Measurements from ENCODE around the gene MAP3K1. TPM values are rescaled to one million over a fixed set of nuclear protein-coding genes. Genes with fewer than 3 reads are reported as not detected.
"Not testable (repeated sequence)": the region's sequence is repeated elsewhere in the genome, so short reads cannot be mapped to it uniquely, and the experiment has no call there.

The MAP3K1 gene
- polyA plus RNA-seq, 4 donors: 4.9 to 20.1 (median 5.8) TPM

DNA sequence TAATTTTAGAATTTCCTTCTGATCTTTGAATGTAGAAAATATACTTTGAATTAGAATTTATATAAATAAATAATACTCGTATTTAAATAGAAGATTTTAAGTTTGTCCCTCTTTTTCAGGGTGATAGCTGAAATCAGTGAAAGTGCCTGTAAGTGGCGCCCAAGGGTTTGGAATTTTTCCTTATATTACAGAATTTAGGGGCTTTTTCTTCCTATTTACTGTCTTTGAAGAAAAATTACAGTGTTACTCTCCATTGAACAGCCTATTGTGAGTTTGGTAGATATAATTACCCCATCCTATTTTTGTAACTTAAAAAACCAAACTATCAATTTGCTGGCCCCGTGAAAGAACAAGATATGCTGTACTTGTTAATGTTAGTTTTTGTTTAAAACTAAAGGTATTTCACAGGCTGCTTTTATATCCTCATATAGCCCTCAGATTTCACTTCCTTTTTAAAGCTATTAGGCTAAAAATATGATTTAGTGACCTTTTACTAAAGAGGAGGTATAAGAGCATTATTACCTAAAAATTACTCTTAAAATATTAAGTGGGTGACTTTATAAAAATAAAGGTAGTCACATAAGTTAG is 3.2 kb downstream of the MAP3K1 start:
- H3K4me1 ChIP-seq (ENCODE audit: control insufficient read depth in 3 of 3, insufficient read depth in 2 of 3, low read depth in 1 of 3, low read length in 2 of 3): peaks cover 2 to 11% (median 5%) of the 10 kb centered on the region in 3 donors
- DNase-seq (no peak), FAIRE-seq (no peak)
- peaks cover 0 to 3% (median 0%) of the 10 kb centered on the region in 3 donors for H3K36me3 ChIP-seq (ENCODE audit: control insufficient read depth in 3 of 3, insufficient read depth in 2 of 3, low read depth in 1 of 3, low read length in 3 of 3)
- no peak overlapping the region for H3K27ac ChIP-seq (ENCODE audit: low read depth in 1 of 3, low read length in 2 of 3)
- no peaks in the 10 kb centered on the region for H3K27me3 ChIP-seq (ENCODE audit: control insufficient read depth in 3 of 3, insufficient read depth in 3 of 3, low read length in 3 of 3)
- WGBS, 3 donors: 22 to 33% (median 28%) methylated on average over 3 of the region's 3 CpGs
- no peak overlapping the region for H3K4me3 ChIP-seq (ENCODE audit: low read depth in 1 of 3, low read length in 3 of 3)
- H3K9me3 ChIP-seq (ENCODE audit: control insufficient read depth in 2 of 2, insufficient read depth in 1 of 2, low read depth in 1 of 2, low read length in 1 of 2): no peaks in the 10 kb centered on the region

DNA sequence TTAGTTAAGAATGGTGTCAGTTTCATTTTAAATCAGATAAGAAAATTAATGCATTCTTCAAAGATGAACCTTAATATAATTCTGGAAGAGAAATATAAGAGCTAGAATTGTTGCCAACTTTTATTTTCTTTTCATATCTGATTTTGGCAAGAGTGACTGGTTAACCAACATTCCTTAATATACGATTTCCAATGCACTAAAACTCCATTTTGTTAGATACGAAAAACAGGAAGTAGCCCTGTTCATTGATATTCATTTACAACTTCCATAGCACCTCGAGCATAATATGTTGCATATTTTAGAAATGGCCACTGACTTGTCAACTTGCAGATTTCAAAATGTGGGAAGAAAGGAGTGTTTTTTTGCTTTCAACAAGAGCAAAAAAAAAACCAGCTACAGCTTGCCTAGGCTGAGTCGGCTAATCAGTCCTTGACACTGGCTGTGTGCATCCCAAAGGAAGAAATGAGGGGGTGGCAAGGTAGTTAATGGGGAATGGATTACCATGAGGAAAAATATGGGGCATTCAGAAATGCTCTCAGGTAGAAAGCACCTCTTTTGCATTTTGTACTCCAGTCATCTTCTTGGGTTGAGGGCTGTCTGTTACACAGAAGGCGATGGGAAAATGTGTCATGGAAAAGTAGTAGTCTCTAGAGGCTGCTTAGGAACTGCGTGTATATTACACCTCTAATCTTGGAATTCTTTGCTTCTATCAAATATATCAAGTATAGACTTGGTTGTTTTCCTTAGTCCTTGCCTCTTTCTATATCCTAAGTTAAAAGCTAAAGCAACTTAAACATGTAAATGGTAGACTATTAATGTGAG is 3.9 kb downstream of the MAP3K1 start:
- Histone ChIP-seq H3K36me3 (ENCODE audit: control insufficient read depth in 3 of 3, insufficient read depth in 2 of 3, low read depth in 1 of 3, low read length in 3 of 3) (peaks cover 0 to 3% (median 0%) of the 10 kb centered on the region in 3 donors), H3K27ac (ENCODE audit: low read depth in 1 of 3, low read length in 2 of 3) (no peak overlapping the region), H3K27me3 (ENCODE audit: control insufficient read depth in 3 of 3, insufficient read depth in 3 of 3, low read length in 3 of 3) (no peaks in the 10 kb centered on the region), H3K4me1 (ENCODE audit: control insufficient read depth in 3 of 3, insufficient read depth in 2 of 3, low read depth in 1 of 3, low read length in 2 of 3) (peaks cover 2 to 12% (median 5%) of the 10 kb centered on the region in 3 donors), H3K4me3 (ENCODE audit: low read depth in 1 of 3, low read length in 3 of 3) (no peak overlapping the region), H3K9me3 (ENCODE audit: control insufficient read depth in 2 of 2, insufficient read depth in 1 of 2, low read depth in 1 of 2, low read length in 1 of 2) (no peaks in the 10 kb centered on the region)
- WGBS, 3 donors: 27 to 38% (median 31%) methylated on average over 6 of the region's 6 CpGs
- DNase-seq: peak in 1 of 2 donors; percentile 49
- FAIRE-seq: no peak

DNA sequence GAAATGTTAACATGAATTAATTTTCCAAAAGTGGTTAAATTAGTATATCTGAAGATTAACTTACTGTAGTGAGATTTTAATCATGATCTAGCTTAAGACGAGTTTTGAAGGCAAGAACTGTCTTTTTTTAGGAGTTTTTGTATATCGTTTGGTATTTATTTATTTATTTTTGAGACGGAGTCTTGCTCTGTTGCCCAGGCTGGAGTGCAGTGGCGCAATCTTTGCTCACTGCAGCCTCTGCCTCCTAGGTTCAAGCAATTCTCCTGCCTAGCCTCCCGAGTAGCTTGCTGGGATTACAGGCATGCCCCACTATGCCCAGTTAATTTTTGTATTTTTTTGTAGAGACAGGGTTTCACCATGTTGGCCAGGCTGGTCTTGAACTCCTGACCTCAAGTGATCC is 6.5 kb downstream of the MAP3K1 start:
- 86 to 96% (median 92%) methylated on average over 5 of the region's 5 CpGs for WGBS, 3 donors
- H3K27me3 ChIP-seq (ENCODE audit: control insufficient read depth in 3 of 3, insufficient read depth in 3 of 3, low read length in 3 of 3); H3K4me3 ChIP-seq (ENCODE audit: low read depth in 1 of 3, low read length in 3 of 3); H3K9me3 ChIP-seq (ENCODE audit: control insufficient read depth in 2 of 2, insufficient read depth in 1 of 2, low read depth in 1 of 2, low read length in 1 of 2); DNase-seq; FAIRE-seq; H3K27ac ChIP-seq (ENCODE audit: low read depth in 1 of 3, low read length in 2 of 3); H3K36me3 ChIP-seq (ENCODE audit: control insufficient read depth in 3 of 3, insufficient read depth in 2 of 3, low read depth in 1 of 3, low read length in 3 of 3): not testable (repeated sequence)
- H3K4me1 ChIP-seq (ENCODE audit: control insufficient read depth in 3 of 3, insufficient read depth in 2 of 3, low read depth in 1 of 3, low read length in 2 of 3): peaks cover 2 to 14% (median 7%) of the 10 kb centered on the region in 3 donors

DNA sequence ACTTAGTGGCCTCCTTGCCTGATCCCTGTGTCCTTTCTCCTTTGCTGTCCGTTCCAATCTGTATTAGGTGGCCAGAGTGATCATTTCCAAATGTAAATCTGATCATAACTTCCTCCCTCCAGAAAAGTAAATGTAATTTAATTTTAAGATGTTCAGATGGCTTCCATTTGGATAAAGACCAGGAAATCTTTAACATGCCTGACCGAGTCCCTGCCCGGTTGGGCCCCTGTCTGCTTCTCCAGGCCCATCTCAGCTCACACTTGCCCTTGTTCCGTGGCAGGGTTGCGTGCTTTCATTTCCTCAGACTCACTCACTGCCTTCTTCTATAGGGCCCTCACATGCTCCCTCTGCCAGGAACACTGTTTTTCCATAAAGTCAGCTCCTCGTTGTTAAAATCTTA is 7.6 kb downstream of the MAP3K1 start:
- WGBS, 3 donors: 65 to 85% (median 82%) methylated on average over 6 of the region's 6 CpGs

DNA sequence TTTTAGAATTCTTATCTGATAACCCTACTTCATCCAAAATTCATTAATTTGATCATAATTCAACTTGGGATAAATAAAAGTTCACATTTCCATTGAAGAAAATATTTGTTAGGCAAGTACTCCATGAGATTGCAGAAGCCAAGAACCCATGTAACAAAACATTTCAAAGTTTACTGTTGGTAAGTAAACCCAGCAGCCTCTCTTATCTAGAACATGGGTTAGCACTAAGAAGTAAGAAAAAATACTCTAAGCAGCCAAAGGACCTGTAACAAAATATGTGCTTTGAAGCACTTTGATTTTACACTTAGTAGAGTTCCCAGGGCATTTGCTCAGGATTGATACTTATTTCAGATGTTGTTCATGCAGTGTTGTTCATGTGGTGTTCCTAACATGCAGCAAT is 8.7 kb downstream of the MAP3K1 start:
- no peak overlapping the region for H3K4me3 ChIP-seq (ENCODE audit: low read depth in 1 of 3, low read length in 3 of 3)
- no peak for DNase-seq
- no peaks in the 10 kb centered on the region for H3K27me3 ChIP-seq (ENCODE audit: control insufficient read depth in 3 of 3, insufficient read depth in 3 of 3, low read length in 3 of 3)
- no peaks in the 10 kb centered on the region for H3K9me3 ChIP-seq (ENCODE audit: control insufficient read depth in 2 of 2, insufficient read depth in 1 of 2, low read depth in 1 of 2, low read length in 1 of 2)
- H3K4me1 ChIP-seq (ENCODE audit: control insufficient read depth in 3 of 3, insufficient read depth in 2 of 3, low read depth in 1 of 3, low read length in 2 of 3): peaks cover 2 to 13% (median 7%) of the 10 kb centered on the region in 3 donors
- FAIRE-seq: no peak
- H3K36me3 ChIP-seq (ENCODE audit: control insufficient read depth in 3 of 3, insufficient read depth in 2 of 3, low read depth in 1 of 3, low read length in 3 of 3): peaks cover 0 to 10% (median 0%) of the 10 kb centered on the region in 3 donors
- H3K27ac ChIP-seq (ENCODE audit: low read depth in 1 of 3, low read length in 2 of 3): no peak overlapping the region

More for the DNA sequence above, 7.6 kb downstream of the MAP3K1 start:
- H3K9me3 ChIP-seq (ENCODE audit: control insufficient read depth in 2 of 2, insufficient read depth in 1 of 2, low read depth in 1 of 2, low read length in 1 of 2): no peaks in the 10 kb centered on the region
- no peak for DNase-seq
- H3K36me3 ChIP-seq (ENCODE audit: control insufficient read depth in 3 of 3, insufficient read depth in 2 of 3, low read depth in 1 of 3, low read length in 3 of 3): peaks cover 0 to 10% (median 0%) of the 10 kb centered on the region in 3 donors
- H3K27me3 ChIP-seq (ENCODE audit: control insufficient read depth in 3 of 3, insufficient read depth in 3 of 3, low read length in 3 of 3): no peaks in the 10 kb centered on the region
- H3K4me1 ChIP-seq (ENCODE audit: control insufficient read depth in 3 of 3, insufficient read depth in 2 of 3, low read depth in 1 of 3, low read length in 2 of 3): peaks cover 2 to 13% (median 7%) of the 10 kb centered on the region in 3 donors
- H3K4me3 ChIP-seq (ENCODE audit: low read depth in 1 of 3, low read length in 3 of 3): no peak overlapping the region
- no peak for FAIRE-seq
- H3K27ac ChIP-seq (ENCODE audit: low read depth in 1 of 3, low read length in 2 of 3): no peak overlapping the region

DNA sequence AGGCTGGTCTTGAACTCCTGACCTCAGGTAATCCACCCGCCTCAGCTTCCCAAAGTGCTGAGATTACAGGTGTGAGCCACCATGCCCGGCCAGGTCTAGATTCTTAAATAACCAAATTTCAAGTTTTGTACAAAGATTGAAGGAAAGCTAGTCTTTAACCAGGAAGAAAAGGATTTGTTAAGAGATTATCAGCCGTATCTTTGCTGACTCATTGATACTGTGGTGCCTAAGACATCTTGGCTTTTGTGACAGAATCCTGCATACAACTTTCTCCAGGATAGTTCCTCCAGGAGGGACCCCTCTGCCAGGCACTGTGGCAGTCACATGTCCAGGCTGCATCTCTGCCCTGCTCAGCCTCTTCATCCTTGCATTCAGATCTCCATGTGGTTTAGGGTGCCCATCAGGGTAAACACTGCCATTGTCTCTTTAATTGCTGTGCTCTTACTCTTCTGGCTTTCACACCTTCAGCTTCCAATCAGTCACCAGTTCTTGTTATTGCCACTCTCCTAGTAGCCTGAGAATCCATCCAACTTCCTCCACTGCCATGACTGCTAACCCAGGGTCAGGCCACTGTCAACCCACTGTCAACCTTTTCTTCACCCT is 10.0 kb downstream of the MAP3K1 start:
- Histone ChIP-seq H3K36me3 (ENCODE audit: control insufficient read depth in 3 of 3, insufficient read depth in 2 of 3, low read depth in 1 of 3, low read length in 3 of 3) (peaks cover 0 to 10% (median 0%) of the 10 kb centered on the region in 3 donors), H3K4me1 (ENCODE audit: control insufficient read depth in 3 of 3, insufficient read depth in 2 of 3, low read depth in 1 of 3, low read length in 2 of 3) (peaks cover 7 to 20% (median 7%) of the 10 kb centered on the region in 3 donors), H3K27me3 (ENCODE audit: control insufficient read depth in 3 of 3, insufficient read depth in 3 of 3, low read length in 3 of 3) (no peaks in the 10 kb centered on the region), H3K27ac (ENCODE audit: low read depth in 1 of 3, low read length in 2 of 3) (no peak overlapping the region), H3K4me3 (ENCODE audit: low read depth in 1 of 3, low read length in 3 of 3) (no peak overlapping the region), H3K9me3 (ENCODE audit: control insufficient read depth in 2 of 2, insufficient read depth in 1 of 2, low read depth in 1 of 2, low read length in 1 of 2) (no peaks in the 10 kb centered on the region)
- FAIRE-seq (no peak), DNase-seq (no peak)
- WGBS, 3 donors: 75 to 86% (median 79%) methylated on average over 3 of the region's 3 CpGs

DNA sequence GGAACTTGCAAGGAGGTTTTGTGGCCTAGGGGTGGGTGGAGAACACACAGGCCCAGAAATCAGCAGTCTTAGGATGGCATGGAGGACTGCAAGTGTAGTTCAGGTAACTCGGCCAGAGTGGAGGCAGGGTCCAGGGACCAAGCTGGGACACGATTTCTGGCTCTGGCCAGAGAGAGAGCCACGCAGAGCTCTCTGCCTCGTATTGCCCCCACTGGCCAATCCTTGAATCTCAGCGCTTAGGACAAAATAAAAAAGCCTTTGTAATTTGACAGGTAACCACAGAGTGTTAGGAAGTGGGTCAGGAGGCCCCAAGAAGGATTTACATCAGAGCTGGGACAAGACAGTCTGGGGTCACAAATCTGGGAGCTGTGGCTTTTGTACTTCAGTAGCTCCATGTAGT is 11.7 kb downstream of the MAP3K1 start:
- Histone ChIP-seq H3K4me3 (ENCODE audit: low read depth in 1 of 3, low read length in 3 of 3) (no peak overlapping the region), H3K27ac (ENCODE audit: low read depth in 1 of 3, low read length in 2 of 3) (peak overlapping the region in 1 of 3 donors; percentile 23), H3K4me1 (ENCODE audit: control insufficient read depth in 3 of 3, insufficient read depth in 2 of 3, low read depth in 1 of 3, low read length in 2 of 3) (peaks cover 7 to 20% (median 7%) of the 10 kb centered on the region in 3 donors), H3K36me3 (ENCODE audit: control insufficient read depth in 3 of 3, insufficient read depth in 2 of 3, low read depth in 1 of 3, low read length in 3 of 3) (peaks cover 0 to 7% (median 0%) of the 10 kb centered on the region in 3 donors), H3K9me3 (ENCODE audit: control insufficient read depth in 2 of 2, insufficient read depth in 1 of 2, low read depth in 1 of 2, low read length in 1 of 2) (no peaks in the 10 kb centered on the region), H3K27me3 (ENCODE audit: control insufficient read depth in 3 of 3, insufficient read depth in 3 of 3, low read length in 3 of 3) (no peaks in the 10 kb centered on the region)
- WGBS, 3 donors: 58 to 74% (median 71%) methylated on average over 5 of the region's 5 CpGs
- FAIRE-seq (no peak), DNase-seq (no peak)

DNA sequence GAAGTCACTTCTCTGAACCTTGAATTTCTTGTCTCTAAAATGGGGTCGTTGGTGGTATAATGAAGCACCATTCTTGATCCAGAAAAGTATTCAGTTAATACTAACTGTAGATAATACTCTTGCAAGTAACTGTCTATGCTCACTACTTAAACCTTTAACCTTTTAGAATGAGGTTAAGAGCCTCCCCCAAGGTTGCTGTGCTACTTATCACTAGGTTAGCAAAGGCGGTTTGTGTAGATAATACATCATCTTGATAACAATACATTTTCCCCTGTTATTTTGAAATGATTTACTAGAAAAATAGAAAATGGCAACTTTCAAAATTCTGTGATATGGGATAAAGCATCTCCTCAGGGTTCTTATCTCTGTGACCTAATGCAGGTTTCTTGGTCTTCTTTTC is 12.6 kb downstream of the MAP3K1 start:
- Histone ChIP-seq H3K27me3 (ENCODE audit: control insufficient read depth in 3 of 3, insufficient read depth in 3 of 3, low read length in 3 of 3) (no peaks in the 10 kb centered on the region), H3K27ac (ENCODE audit: low read depth in 1 of 3, low read length in 2 of 3) (no peak overlapping the region), H3K4me3 (ENCODE audit: low read depth in 1 of 3, low read length in 3 of 3) (no peak overlapping the region), H3K4me1 (ENCODE audit: control insufficient read depth in 3 of 3, insufficient read depth in 2 of 3, low read depth in 1 of 3, low read length in 2 of 3) (peaks cover 7 to 20% (median 7%) of the 10 kb centered on the region in 3 donors), H3K36me3 (ENCODE audit: control insufficient read depth in 3 of 3, insufficient read depth in 2 of 3, low read depth in 1 of 3, low read length in 3 of 3) (peaks cover 0 to 7% (median 0%) of the 10 kb centered on the region in 3 donors), H3K9me3 (ENCODE audit: control insufficient read depth in 2 of 2, insufficient read depth in 1 of 2, low read depth in 1 of 2, low read length in 1 of 2) (no peaks in the 10 kb centered on the region)
- DNase-seq (no peak), FAIRE-seq (no peak)
- 52 to 79% (median 67%) methylated on average over 2 of the region's 2 CpGs for WGBS, 3 donors

All from small intestine (tissue), 7 donors.